H1 (cell line): Measurements from ENCODE around the gene ZNF101. TPM values are rescaled to one million over a fixed set of nuclear protein-coding genes. Genes with fewer than 3 reads are reported as not detected.
A peak's percentile ranks its signal among the peaks of the same experiment; 100 is the strongest.
"Not testable (repeated sequence)": the region's sequence is repeated elsewhere in the genome, so short reads cannot be mapped to it uniquely, and the experiment has no call there.

Source experiments
- CTCF ChIA-PET: fragments of 300-600 bp; sonication (Branson Sonifier 250); formaldehyde crosslinking; loops from one replicate; lab custom pipeline; 2021; ENCODE audit not compliant: partially characterized antibody; lab: Charles Lee
- POLR2A ChIA-PET: fragments of 300-600 bp; sonication (Branson Sonifier 250); formaldehyde crosslinking; loops from one replicate; lab custom pipeline; 2021; ENCODE audit warnings: inconsistent platforms; ENCODE audit not compliant: partially characterized antibody; lab: Charles Lee
- DNase-seq, 2 experiments: peaks; one replicate each; pipeline versions ENCODE4 v3.0.0 to v3.0.0-alpha.2; 2010 to 2022; ENCODE audit warnings: low spot score in 2 of 2, low read depth in 1 of 2, mixed read lengths in 1 of 2
- FAIRE-seq: peaks from 2 replicates; lab custom pipeline; 2011; peaks lifted over from hg19 to GRCh38; lab: Jason Lieb, UNC
- H2AFZ ChIP-seq: 2 replicates; pipeline ENCODE4 v1.8.1; 2012; ENCODE audit warnings: low read length, inconsistent platforms
- H2AK5ac ChIP-seq: 2 replicates; pipeline ENCODE4 v1.6.1; 2013; ENCODE audit warnings: low read depth, low read length
- H2BK120ac ChIP-seq: replicated peaks from 2 replicates; pipeline ENCODE3; 2013; ENCODE audit warnings: low read depth, low read length, inconsistent platforms
- H2BK12ac ChIP-seq: 2 replicates; pipeline ENCODE4 v1.6.1; 2013; ENCODE audit warnings: low read depth, low read length
- H2BK15ac ChIP-seq: 2 replicates; pipeline ENCODE4 v1.6.1; 2013; ENCODE audit warnings: low read length
- H2BK20ac ChIP-seq: 2 replicates; pipeline ENCODE4 v1.6.1; 2013; ENCODE audit warnings: low read length
- H2BK5ac ChIP-seq: 2 replicates; pipeline ENCODE4 v1.6.1; 2013; ENCODE audit warnings: low read depth, low read length
- H3K14ac ChIP-seq: 2 replicates; pipeline ENCODE4 v1.6.1; 2013; ENCODE audit warnings: inconsistent platforms; ENCODE audit not compliant: insufficient read length
- H3K18ac ChIP-seq: 2 replicates; pipeline ENCODE4 v1.6.1; 2013; ENCODE audit warnings: low read length; ENCODE audit errors: extremely low read depth
- H3K23ac ChIP-seq: 2 replicates; pipeline ENCODE4 v1.6.1; 2013; ENCODE audit warnings: inconsistent platforms; ENCODE audit not compliant: insufficient read length
- H3K23me2 ChIP-seq: 2 replicates; pipeline ENCODE4 v1.6.1; 2013; ENCODE audit warnings: low read depth, low read length
- H3K27ac ChIP-seq: 2 replicates; pipeline ENCODE4 v1.6.1; 2011; ENCODE audit warnings: low read depth, low read length, inconsistent platforms
- H3K27me3 ChIP-seq, 4 experiments: replicated peaks in 1 of 4; 1 replicate in 1 of 4; 2 replicates in 3 of 4; pipeline versions ENCODE4 v1.6.1 to v1.8.1; 2011 to 2013; ENCODE audit warnings: low read length in 3 of 4, mild to moderate bottlenecking in 3 of 4, inconsistent platforms in 2 of 4, mixed read lengths in 2 of 4, moderate library complexity in 1 of 4; ENCODE audit not compliant: control insufficient read depth in 3 of 4, insufficient read depth in 3 of 4; ENCODE audit errors: extremely low read depth in 1 of 4
- H3K36me3 ChIP-seq, 4 experiments: 2 replicates each; pipeline versions ENCODE4 v1.6.1 to v1.8.1; 2011 to 2013; ENCODE audit warnings: mild to moderate bottlenecking in 4 of 4, low read length in 3 of 4, moderate library complexity in 2 of 4, control low read depth in 1 of 4, inconsistent platforms in 1 of 4; ENCODE audit not compliant: insufficient read depth in 4 of 4, control insufficient read depth in 2 of 4
- H3K4ac ChIP-seq: replicated peaks from 2 replicates; pipeline ENCODE3; 2013; ENCODE audit warnings: low read length, low read depth, mixed read lengths, inconsistent platforms; ENCODE audit not compliant: insufficient read length
- H3K4me1 ChIP-seq, 4 experiments: replicated peaks in 1 of 4; 1 replicate in 1 of 4; 2 replicates in 3 of 4; pipeline versions ENCODE4 v1.6.1 to v1.8.1; 2011 to 2013; ENCODE audit warnings: low read length in 3 of 4, inconsistent platforms in 2 of 4, mixed read lengths in 1 of 4; ENCODE audit not compliant: insufficient read depth in 4 of 4, control insufficient read depth in 3 of 4
- H3K4me2 ChIP-seq, 2 experiments: 2 replicates each; pipeline versions ENCODE4 v1.6.1 to v1.8.1; 2011 to 2013; ENCODE audit warnings: low read depth in 2 of 2, low read length in 2 of 2, control low read depth in 1 of 2, inconsistent platforms in 1 of 2, mild to moderate bottlenecking in 1 of 2; ENCODE audit not compliant: insufficient read depth in 1 of 2
- H3K4me3 ChIP-seq, 4 experiments: fragments of 200-600, 300-600 bp in 1 of 4; sonication (generic), shearing (Covaris generic), sonication (Bioruptor Twin) in 1 of 4; 2 replicates each; pipeline versions ENCODE4 v1.5.1 to v1.8.1; 2011 to 2016; ENCODE audit warnings: low read length in 4 of 4, low read depth in 3 of 4, control low read depth in 2 of 4, inconsistent platforms in 2 of 4, mild to moderate bottlenecking in 2 of 4, mixed read lengths in 1 of 4, moderate library complexity in 1 of 4; ENCODE audit not compliant: insufficient read depth in 2 of 4; ENCODE audit errors: extremely low read depth in 1 of 4
- H3K56ac ChIP-seq: replicated peaks from 2 replicates; pipeline ENCODE3; 2013; ENCODE audit warnings: low read depth, mild to moderate bottlenecking, mixed read lengths, low read length, inconsistent platforms; ENCODE audit not compliant: insufficient read length
- H3K79me1 ChIP-seq: 2 replicates; pipeline ENCODE4 v1.6.1; 2013; ENCODE audit warnings: low read depth, low read length, control low read depth
- H3K79me2 ChIP-seq, 2 experiments: 2 replicates each; pipeline versions ENCODE4 v1.6.1 to v1.8.1; 2012 to 2013; ENCODE audit warnings: low read length in 2 of 2, mild to moderate bottlenecking in 2 of 2, inconsistent platforms in 1 of 2; ENCODE audit not compliant: insufficient read depth in 2 of 2, control insufficient read depth in 1 of 2
- H3K9ac ChIP-seq, 4 experiments: replicated peaks in 1 of 4; 1 replicate in 1 of 4; 2 replicates in 3 of 4; pipeline versions ENCODE4 v1.6.1 to v1.8.1; 2011 to 2013; ENCODE audit warnings: low read depth in 3 of 4, low read length in 3 of 4, control low read depth in 2 of 4, mild to moderate bottlenecking in 2 of 4, moderate library complexity in 2 of 4, inconsistent platforms in 1 of 4; ENCODE audit errors: extremely low read depth in 1 of 4
- H3K9me3 ChIP-seq, 2 experiments: 2 replicates each; pipeline versions ENCODE4 v1.6.1 to v1.8.1; 2012 to 2013; ENCODE audit warnings: mild to moderate bottlenecking in 2 of 2, moderate library complexity in 2 of 2, control low read depth in 1 of 2, inconsistent platforms in 1 of 2, low read depth in 1 of 2, low read length in 1 of 2, mixed read lengths in 1 of 2; ENCODE audit not compliant: insufficient read depth in 2 of 2
- H4K20me1 ChIP-seq, 2 experiments: replicated peaks in 1 of 2; 2 replicates each; pipeline versions ENCODE3 to v1.8.1; 2011 to 2013; ENCODE audit warnings: inconsistent platforms in 2 of 2, low read length in 2 of 2, mild to moderate bottlenecking in 1 of 2; ENCODE audit not compliant: insufficient read depth in 2 of 2, control insufficient read depth in 1 of 2
- H4K5ac ChIP-seq: 2 replicates; pipeline ENCODE4 v1.6.1; 2013; ENCODE audit warnings: low read length, low read depth, mixed read lengths, inconsistent platforms; ENCODE audit not compliant: insufficient read length
- H4K8ac ChIP-seq: 2 replicates; pipeline ENCODE4 v1.8.0; 2013; ENCODE audit warnings: mild to moderate bottlenecking, moderate library complexity, low read length, inconsistent platforms; ENCODE audit not compliant: insufficient read depth; ENCODE audit errors: extremely low read depth
- H4K91ac ChIP-seq: replicated peaks from 2 replicates; pipeline ENCODE3; 2013; ENCODE audit warnings: low read length, mixed read lengths, inconsistent platforms; ENCODE audit not compliant: insufficient read length
- ASH2L ChIP-seq: fragments of 200-600, 300-600 bp; sonication (generic); IDR thresholded peaks from one replicate; pipeline ENCODE4 v1.7.1; 2017; ENCODE audit warnings: low read length
- TBP ChIP-seq: IDR thresholded peaks from 2 replicates; pipeline ENCODE4 v1.6.1; 2011; ENCODE audit warnings: low read depth, low read length, improper control_type of control experiment
- ZNF274 ChIP-seq: IDR thresholded peaks from 2 replicates; pipeline ENCODE4 v1.7.0; 2012; ENCODE audit warnings: low read length, borderline replicate concordance; ENCODE audit errors: extremely low read depth
- WGBS, 2 experiments: shearing (Covaris generic) in 1 of 2; methylation state at CpG; one replicate each; pipeline versions ENCODE4 v1.1.6 to v1.1.7; 2013 to 2015; ENCODE audit warnings: low lambda C conversion rate in 2 of 2, mixed read lengths in 2 of 2, inconsistent platforms in 1 of 2, low coverage in 1 of 2, missing lambda C conversion rate in 1 of 2; ENCODE audit not compliant: insufficient replicate concordance in 2 of 2, insufficient coverage in 1 of 2, insufficient read length in 1 of 2; ENCODE audit errors: extremely low coverage in 1 of 2, missing lambda C conversion rate in 1 of 2; 5-methylcytosine and 5-hydroxymethylcytosine counted together
- polyA plus RNA-seq, 7 experiments: library from polyadenylated mRNA; depleted of rRNA in 3 of 7; stranded (reverse) in 5 of 7; unstranded in 2 of 7; fragments of >200 nt in 5 of 7; fragments of 200-250 nt in 2 of 7; gene quantifications; 1 replicate in 5 of 7; 2 replicates in 1 of 7; 4 replicates in 1 of 7; pipeline versions ENCODE4 v1.2.1 to v1.2.3, GENCODE V29; 2011 to 2013; ENCODE audit warnings: missing spikeins in 2 of 7, mixed read lengths in 2 of 7
- total RNA-seq: library from RNA; stranded (reverse); fragmentation: NEBNext Ultra II Directional; extraction: Animal tissue kit (Norgen Biotek cat#: 25700); gene quantifications from 2 replicates; pipeline ENCODE4 v1.2.1, GENCODE V29; 2021

Gene ZNF101
- total and polyA plus RNA-seq, 2 of the 8 experiments (the other 6 are each of a cell fraction or from before 2014, with no cell fraction given), result 13.0 to 50.9 TPM

- TF ChIP-seq TBP (peak; percentile 81; the same call in 1 of the 2 replicates), ASH2L (peak; percentile 73), ZNF274 (no peak)
Measured at GRCh38 chr19:19663256-19664120, 5.2 kb upstream of the ZNF101 start, which contains the start of gene ATP13A1 (continued).

GRCh38 chr19:19665420-19665948 lies 3.2 kb upstream of the ZNF101 start:
- H4K8ac ChIP-seq, H3K27ac ChIP-seq, H3K36me3 ChIP-seq, H3K9ac ChIP-seq, H3K9me3 ChIP-seq, DNase-seq, H3K23ac ChIP-seq, FAIRE-seq, H3K18ac ChIP-seq, H3K4ac ChIP-seq, H2BK5ac ChIP-seq, H3K4me2 ChIP-seq, H2AK5ac ChIP-seq, POLR2A ChIA-PET, H3K14ac ChIP-seq, H4K91ac ChIP-seq, H2BK12ac ChIP-seq, H3K56ac ChIP-seq, H2BK15ac ChIP-seq, H3K23me2 ChIP-seq, H4K5ac ChIP-seq, H3K27me3 ChIP-seq, H2BK20ac ChIP-seq, H2AFZ ChIP-seq, H3K4me3 ChIP-seq, H2BK120ac ChIP-seq: not testable (repeated sequence)
- Histone ChIP-seq H3K4me1 (peaks cover 5 to 13% (median 9%) of the 10 kb centered on the region in 4 experiments), H4K20me1 (peaks cover 2 to 21% of the 10 kb centered on the region in 2 experiments), H3K79me2 (peaks cover 21 to 39% of the 10 kb centered on the region in 2 experiments), H3K79me1 (peaks cover 12% of the 10 kb centered on the region)
- CTCF ChIA-PET, result interaction anchor here (0.6 kb wide), 1 partner anchor 33 kb away, joined by 3 read pairs; no protein-coding TSS in a partner anchor
- WGBS, 2 experiments, result 96% methylated on average over 21 of the region's 22 CpGs; no CpG with 5 or more reads in 1 of the 2 experiments
